A204.1 (cell line): ENCODE data around the gene PRR11.
"Not testable (repeated sequence)": the region's sequence is repeated elsewhere in the genome, so short reads cannot be mapped to it uniquely, and the experiment has no call there.

Source experiments
- FAIRE-seq: peaks from 2 replicates; lab custom pipeline; 2012; peaks lifted over from hg19 to GRCh38; lab: Jason Lieb, UNC

The PRR11 gene

DNA sequence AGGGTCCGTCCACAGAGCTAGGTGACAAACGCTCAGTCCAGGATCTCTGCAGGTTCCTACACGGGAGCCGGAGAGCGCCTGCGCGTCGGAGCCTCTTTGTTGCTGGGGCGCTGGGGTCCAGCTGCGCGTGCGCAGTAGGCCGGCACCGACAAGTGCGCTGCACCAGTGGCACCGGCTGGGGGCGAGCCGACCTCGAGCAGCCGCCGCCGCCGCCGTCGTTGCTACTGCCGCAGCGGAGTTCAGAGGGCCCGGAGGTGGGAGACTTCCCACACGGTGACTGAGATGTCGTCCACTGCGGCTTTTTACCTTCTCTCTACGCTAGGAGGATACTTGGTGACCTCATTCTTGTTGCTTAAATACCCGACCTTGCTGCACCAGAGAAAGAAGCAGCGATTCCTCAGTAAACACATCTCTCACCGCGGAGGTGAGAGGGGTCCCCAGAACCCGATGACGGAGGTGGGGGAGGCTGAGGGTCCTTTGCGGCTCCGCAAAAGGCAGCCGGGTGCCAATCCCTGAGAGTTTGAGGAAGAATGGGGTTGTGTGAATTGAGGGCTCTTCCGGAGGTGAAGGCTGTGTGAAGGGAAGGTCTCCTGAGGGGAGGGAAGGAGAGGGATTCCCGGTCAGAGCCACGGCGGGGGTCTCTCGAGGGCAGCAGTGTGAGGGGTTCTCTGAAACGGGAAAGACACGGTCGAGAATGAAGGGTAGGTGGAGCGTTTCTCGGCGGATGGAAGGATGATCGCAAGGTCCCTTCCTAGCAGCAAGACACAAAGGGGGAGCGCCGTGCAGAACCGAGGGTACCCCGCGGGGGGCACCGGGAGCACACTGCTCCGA is 65.0 kb downstream of the PRR11 start, which contains the start of gene GDPD1:
GDPD1 (plus strand) TSS at position 184 of the 831 bp plus-strand sequence; CDS start at position 283, 99 bp downstream.
- FAIRE-seq, result no peak

DNA sequence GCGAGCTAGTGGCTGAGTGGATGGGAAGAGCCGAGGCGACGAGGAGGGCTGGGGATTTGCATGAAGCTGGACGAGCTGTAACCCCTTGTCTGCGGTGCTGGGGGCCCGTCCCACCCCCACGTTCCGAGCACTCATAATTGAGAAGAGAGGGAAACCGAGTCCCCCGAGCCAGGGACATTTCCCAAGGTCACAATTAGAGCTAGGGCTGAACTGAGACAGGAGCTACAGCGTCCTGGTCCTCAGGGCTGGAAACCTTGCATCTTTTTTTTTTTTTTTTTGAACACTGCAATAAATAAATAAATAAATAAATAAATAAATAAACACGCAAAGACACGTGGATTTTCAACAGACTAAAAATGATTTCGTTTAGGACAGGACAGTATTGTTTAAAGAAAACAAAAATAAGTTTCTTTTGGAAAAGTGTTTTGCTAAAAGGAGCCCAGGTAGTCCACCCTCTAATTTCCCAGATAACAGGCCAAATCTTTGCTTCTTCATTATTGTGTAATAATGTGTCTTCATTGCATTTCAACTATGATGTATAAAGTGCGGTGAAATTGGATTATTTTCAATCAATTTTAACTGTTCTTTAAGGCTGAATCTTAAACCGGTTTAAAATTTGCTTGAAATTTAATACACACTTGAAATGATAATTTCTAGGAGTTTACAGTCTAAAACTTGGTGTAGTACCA is 65.8 kb downstream of the PRR11 start:
- FAIRE-seq, result no peak

DNA sequence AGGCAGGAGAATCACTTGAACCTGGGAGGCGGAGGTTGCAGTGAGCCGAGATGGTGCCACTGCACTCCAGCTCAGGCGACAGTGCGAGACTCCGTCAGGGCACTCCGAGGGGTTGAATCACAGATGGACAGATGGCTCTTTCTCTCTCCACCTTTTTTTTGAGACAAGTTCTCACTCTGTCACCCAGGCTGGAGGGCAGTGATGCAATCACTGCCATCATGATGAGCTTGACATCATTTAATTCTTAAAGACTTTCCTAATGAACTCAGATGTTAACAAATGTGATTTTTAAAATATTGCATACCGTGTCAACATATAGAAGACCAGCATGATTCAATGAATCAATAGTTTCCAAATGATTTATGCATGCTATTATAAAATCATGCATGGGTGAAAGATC is 68.3 kb downstream of the PRR11 start:
- no peak for FAIRE-seq

DNA sequence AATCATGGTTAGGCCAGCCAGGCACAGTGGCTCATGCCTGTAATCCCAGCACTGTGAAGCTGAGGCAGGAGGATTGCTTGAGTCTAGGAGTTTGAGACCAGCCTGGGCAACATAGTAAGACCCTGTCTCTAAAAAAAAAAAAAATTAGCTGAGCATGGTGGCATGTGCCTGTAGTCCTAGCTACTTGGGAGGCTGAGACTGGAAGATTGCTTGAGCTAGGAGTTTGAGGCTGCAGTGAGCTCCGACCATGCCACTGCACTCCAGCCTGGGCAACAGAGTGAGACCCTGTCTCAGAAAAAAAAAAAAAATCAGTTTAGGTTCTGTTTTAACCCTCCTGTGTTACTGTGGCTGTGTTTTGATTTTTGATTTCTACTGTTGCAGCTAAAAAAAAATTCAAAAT is 73.0 kb downstream of the PRR11 start:
- not testable (repeated sequence) for FAIRE-seq

DNA sequence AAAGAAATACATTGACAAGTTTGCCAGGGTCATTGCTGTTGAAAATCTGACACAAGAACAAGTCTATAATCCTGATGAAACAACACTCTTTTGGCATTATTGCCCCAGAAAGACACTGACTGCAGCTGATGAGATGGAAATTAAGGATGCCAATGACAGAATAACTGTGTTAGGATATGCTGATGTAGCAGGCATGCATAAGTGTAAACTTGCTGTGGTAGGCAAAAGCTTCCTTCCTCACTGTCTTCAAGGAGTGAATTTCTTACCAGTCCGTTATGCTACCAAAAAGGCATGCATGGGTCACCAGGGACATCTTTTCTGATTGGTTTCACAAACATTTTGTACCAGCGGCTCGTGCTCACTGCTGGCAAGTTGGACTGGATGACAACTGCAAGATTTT is 75.2 kb downstream of the PRR11 start:
- no peak for FAIRE-seq

DNA sequence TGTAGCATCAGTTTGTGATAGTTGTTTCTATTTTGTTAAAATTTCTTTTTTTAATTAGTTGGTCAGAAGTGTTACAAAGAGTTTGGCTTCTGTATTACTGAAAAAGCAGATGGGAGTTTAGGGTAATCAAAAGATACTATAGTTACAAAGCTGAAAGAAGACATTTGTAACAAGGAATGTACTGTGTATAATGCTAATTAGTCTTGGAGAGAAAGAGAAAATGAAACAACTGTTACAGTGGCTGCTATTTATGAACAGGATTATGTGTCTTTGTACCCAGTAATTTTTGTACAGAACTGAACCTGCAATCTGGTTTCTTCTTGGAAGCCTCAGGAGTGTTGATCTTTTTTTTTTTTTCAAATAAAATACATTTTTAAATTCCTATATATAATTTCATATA is 79.1 kb downstream of the PRR11 start:
- no peak for FAIRE-seq

DNA sequence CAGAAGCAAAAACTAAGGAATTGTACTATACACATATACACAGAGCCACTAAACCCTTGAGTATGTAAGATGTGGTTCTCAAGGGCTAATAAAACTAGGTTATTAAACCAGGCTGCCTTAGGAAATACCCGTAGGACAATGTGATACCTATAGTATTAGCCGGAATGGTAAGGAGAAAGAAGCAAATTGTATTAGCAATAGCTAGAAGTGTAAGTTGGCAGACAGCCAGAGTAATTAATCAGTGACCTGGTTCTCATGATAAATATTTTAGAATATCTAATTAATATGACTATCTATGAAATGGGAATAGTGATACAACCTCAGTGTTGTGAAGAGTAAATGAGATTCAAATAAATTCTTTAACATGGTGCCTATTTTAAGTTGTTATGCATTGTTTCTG is 83.4 kb downstream of the PRR11 start:
- no peak for FAIRE-seq

DNA sequence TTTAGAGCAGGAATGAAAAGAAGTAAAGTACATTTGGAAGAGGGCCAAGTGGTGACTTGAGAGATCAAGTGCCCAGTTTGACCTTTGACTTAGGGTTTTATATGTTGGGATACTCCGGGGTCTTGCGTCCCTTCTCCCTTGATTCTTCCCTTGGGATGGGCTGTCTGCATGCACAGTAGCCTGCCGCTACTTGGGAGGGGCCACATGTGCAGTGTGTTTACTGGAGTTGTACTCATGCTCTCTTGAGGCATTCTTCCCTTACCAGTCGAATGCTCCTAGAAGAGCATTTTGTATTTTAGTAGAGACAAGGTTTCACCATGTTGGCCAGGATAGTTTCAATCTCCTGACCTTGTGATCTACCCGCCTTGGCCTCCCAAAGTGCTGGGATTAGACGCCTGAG is 88.5 kb downstream of the PRR11 start:
- no peak for FAIRE-seq
